Measurements from ENCODE around the gene CEP70.

Gene CEP70

GRCh38 chr3:138468451-138468850, 125.6 kb downstream of the CEP70 start:
- DNase-seq (ENCODE audit: low read depth) = no peak
- H3K4me3 ChIP-seq (ENCODE audit: low read depth, low read length) = no peak overlapping the region
- TF ChIP-seq MAX (IDR thresholded peaks at IDR 0.05; ENCODE audit: low read depth, low read length) (no peak), MYC (IDR thresholded peaks at IDR 0.05; ENCODE audit: low read depth, low read length) (no peak), POLR2A (IDR thresholded peaks at IDR 0.05; ENCODE audit: extremely low read depth, insufficient read length) (no peak), CTCF (IDR thresholded peaks at IDR 0.05; ENCODE audit: low read depth, low read length) (no peak)

- no peak overlapping the region for H3K4me3 ChIP-seq (ENCODE audit: low read depth, low read length)
- no peak for DNase-seq (ENCODE audit: low read depth)
Measured at GRCh38 chr3:138467931-138468330, 126.1 kb downstream of the CEP70 start.

GRCh38 chr3:138465925-138466324, 128.1 kb downstream of the CEP70 start:
- DNase-seq (ENCODE audit: low read depth) = peak; percentile 11
- H3K4me3 ChIP-seq (ENCODE audit: low read depth, low read length) = no peak overlapping the region
- no peak for TF ChIP-seq MYC (IDR thresholded peaks at IDR 0.05; ENCODE audit: low read depth, low read length)

More at GRCh38 chr3:138467931-138468330, 126.1 kb downstream of the CEP70 start:
- no peak for TF ChIP-seq MYC (IDR thresholded peaks at IDR 0.05; ENCODE audit: low read depth, low read length)
- TF ChIP-seq CTCF (IDR thresholded peaks at IDR 0.05; ENCODE audit: low read depth, low read length) = no peak
- no peak for TF ChIP-seq POLR2A (IDR thresholded peaks at IDR 0.05; ENCODE audit: extremely low read depth, insufficient read length)
- TF ChIP-seq MAX (IDR thresholded peaks at IDR 0.05; ENCODE audit: low read depth, low read length) = no peak

GRCh38 chr3:138465451-138465850, 128.6 kb downstream of the CEP70 start:
- TF ChIP-seq MYC (IDR thresholded peaks at IDR 0.05; ENCODE audit: low read depth, low read length) (no peak), POLR2A (IDR thresholded peaks at IDR 0.05; ENCODE audit: extremely low read depth, insufficient read length) (no peak), MAX (IDR thresholded peaks at IDR 0.05; ENCODE audit: low read depth, low read length) (no peak), CTCF (IDR thresholded peaks at IDR 0.05; ENCODE audit: low read depth, low read length) (no peak)

GRCh38 chr3:138464491-138464860, 129.6 kb downstream of the CEP70 start:
- TF ChIP-seq POLR2A (IDR thresholded peaks at IDR 0.05; ENCODE audit: extremely low read depth, insufficient read length) = no peak
- TF ChIP-seq CTCF (IDR thresholded peaks at IDR 0.05; ENCODE audit: low read depth, low read length) = no peak
- TF ChIP-seq MAX (IDR thresholded peaks at IDR 0.05; ENCODE audit: low read depth, low read length) = no peak
- TF ChIP-seq MYC (IDR thresholded peaks at IDR 0.05; ENCODE audit: low read depth, low read length) = no peak
- DNase-seq (ENCODE audit: low read depth) = no peak
- H3K4me3 ChIP-seq (ENCODE audit: low read depth, low read length) = no peak overlapping the region

More at GRCh38 chr3:138465451-138465850, 128.6 kb downstream of the CEP70 start:
- H3K4me3 ChIP-seq (ENCODE audit: low read depth, low read length) = no peak overlapping the region
- no peak for DNase-seq (ENCODE audit: low read depth)

- no peak for DNase-seq (ENCODE audit: low read depth)
- no peak overlapping the region for H3K4me3 ChIP-seq (ENCODE audit: low read depth, low read length)
- TF ChIP-seq POLR2A (IDR thresholded peaks at IDR 0.05; ENCODE audit: extremely low read depth, insufficient read length) (no peak), CTCF (IDR thresholded peaks at IDR 0.05; ENCODE audit: low read depth, low read length) (no peak)
Measured at GRCh38 chr3:138463724-138464490, 130.2 kb downstream of the CEP70 start.
